Liver (tissue), 3 donors: Measurements from ENCODE around the gene CNTLN.

Experiments
- GABPA ChIP-seq, 2 donors: IDR thresholded peaks in 1 of 2; conservative IDR thresholded peaks in 1 of 2; 2 replicates each; pipeline ENCODE4 v1.6.1; 2016; ENCODE audit warnings: antibody characterized with exemption in 2 of 2, mild to moderate bottlenecking in 1 of 2, moderate library complexity in 1 of 2
- HNF4G ChIP-seq: IDR thresholded peaks from 2 replicates; pipeline ENCODE4 v1.6.1; 2016; ENCODE audit warnings: antibody characterized with exemption
- JUND ChIP-seq, 2 donors: IDR thresholded peaks; 2 replicates each; pipeline ENCODE4 v1.6.1; 2016; ENCODE audit warnings: antibody characterized with exemption in 2 of 2
- RAD21 ChIP-seq, 2 donors: IDR thresholded peaks; 2 replicates each; pipeline ENCODE4 v1.6.1; 2016; ENCODE audit warnings: antibody characterized with exemption in 2 of 2, mild to moderate bottlenecking in 2 of 2
- RXRA ChIP-seq, 2 donors: IDR thresholded peaks; 2 replicates each; pipeline ENCODE4 v1.6.1; 2017 to 2018; ENCODE audit warnings: antibody characterized with exemption in 2 of 2, mild to moderate bottlenecking in 1 of 2
- SP1 ChIP-seq: IDR thresholded peaks from 2 replicates; pipeline ENCODE4 v1.6.1; 2018; ENCODE audit warnings: antibody characterized with exemption, mild to moderate bottlenecking
- TAF1 ChIP-seq: conservative IDR thresholded peaks from 2 replicates; pipeline ENCODE4 v1.6.1; 2016; ENCODE audit warnings: antibody characterized with exemption, mild to moderate bottlenecking
- TF ChIP-seq, protein P1 (sequence below): fragments of 150-350 bp; IDR thresholded peaks from 2 replicates; pipeline ENCODE4 v1.5.1; 2017; ENCODE audit warnings: improper control_type of control experiment, low read depth, low read length; ENCODE audit not compliant: missing input control
- TF ChIP-seq, protein P2 (sequence below): IDR thresholded peaks from 2 replicates; pipeline ENCODE4 v1.6.1; 2016; ENCODE audit warnings: antibody characterized with exemption
- TF ChIP-seq, protein P3 (sequence below): IDR thresholded peaks from 2 replicates; pipeline ENCODE4 v1.6.1; 2016; ENCODE audit warnings: antibody characterized with exemption
- TF ChIP-seq, protein P4 (sequence below): IDR thresholded peaks from 2 replicates; pipeline ENCODE4 v1.6.1; 2016; ENCODE audit warnings: antibody characterized with exemption, mild to moderate bottlenecking
- TF ChIP-seq, protein P5 (sequence below): IDR thresholded peaks from 2 replicates; pipeline ENCODE4 v1.6.1; 2016; ENCODE audit warnings: antibody characterized with exemption
- donor health status: healthy.
- donor health status: healthy.

DNA sequence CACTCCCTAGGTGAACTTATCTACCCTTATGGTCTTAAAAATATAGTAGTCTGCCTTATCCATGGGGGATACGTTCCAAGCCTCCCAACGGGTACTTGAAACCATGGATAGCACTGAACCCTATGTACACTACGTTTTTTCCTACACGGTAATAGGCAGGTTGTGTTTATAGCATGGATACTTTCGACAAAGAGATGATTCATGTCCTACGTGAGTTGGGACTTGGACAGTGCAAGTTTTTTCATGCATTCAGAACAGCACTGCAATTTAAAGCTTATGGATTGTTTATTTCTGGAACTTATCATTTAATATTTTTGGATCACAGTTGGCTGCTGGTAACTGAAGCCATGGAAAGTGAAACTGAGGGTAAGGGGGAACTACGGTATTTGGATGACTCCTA lies 88.1 kb downstream of the CNTLN start:
- TF ChIP-seq, protein P1, sequence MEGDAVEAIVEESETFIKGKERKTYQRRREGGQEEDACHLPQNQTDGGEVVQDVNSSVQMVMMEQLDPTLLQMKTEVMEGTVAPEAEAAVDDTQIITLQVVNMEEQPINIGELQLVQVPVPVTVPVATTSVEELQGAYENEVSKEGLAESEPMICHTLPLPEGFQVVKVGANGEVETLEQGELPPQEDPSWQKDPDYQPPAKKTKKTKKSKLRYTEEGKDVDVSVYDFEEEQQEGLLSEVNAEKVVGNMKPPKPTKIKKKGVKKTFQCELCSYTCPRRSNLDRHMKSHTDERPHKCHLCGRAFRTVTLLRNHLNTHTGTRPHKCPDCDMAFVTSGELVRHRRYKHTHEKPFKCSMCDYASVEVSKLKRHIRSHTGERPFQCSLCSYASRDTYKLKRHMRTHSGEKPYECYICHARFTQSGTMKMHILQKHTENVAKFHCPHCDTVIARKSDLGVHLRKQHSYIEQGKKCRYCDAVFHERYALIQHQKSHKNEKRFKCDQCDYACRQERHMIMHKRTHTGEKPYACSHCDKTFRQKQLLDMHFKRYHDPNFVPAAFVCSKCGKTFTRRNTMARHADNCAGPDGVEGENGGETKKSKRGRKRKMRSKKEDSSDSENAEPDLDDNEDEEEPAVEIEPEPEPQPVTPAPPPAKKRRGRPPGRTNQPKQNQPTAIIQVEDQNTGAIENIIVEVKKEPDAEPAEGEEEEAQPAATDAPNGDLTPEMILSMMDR: no peak
- TF ChIP-seq JUND (IDR thresholded peaks at IDR 0.05) (no peak), SP1 (no peak), RAD21 (IDR thresholded peaks at IDR 0.05) (no peak), RXRA (IDR thresholded peaks at IDR 0.05) (no peak), GABPA (IDR thresholded peaks at IDR 0.05 in 1 of 2, conservative IDR thresholded peaks at IDR 0.05 in 1 of 2) (no peak), TAF1 (no peak), HNF4G (no peak)
- TF ChIP-seq, protein P2, sequence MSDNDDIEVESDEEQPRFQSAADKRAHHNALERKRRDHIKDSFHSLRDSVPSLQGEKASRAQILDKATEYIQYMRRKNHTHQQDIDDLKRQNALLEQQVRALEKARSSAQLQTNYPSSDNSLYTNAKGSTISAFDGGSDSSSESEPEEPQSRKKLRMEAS: no peak
- TF ChIP-seq, protein P3, sequence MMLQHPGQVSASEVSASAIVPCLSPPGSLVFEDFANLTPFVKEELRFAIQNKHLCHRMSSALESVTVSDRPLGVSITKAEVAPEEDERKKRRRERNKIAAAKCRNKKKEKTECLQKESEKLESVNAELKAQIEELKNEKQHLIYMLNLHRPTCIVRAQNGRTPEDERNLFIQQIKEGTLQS: no peak
- TF ChIP-seq, protein P4, sequence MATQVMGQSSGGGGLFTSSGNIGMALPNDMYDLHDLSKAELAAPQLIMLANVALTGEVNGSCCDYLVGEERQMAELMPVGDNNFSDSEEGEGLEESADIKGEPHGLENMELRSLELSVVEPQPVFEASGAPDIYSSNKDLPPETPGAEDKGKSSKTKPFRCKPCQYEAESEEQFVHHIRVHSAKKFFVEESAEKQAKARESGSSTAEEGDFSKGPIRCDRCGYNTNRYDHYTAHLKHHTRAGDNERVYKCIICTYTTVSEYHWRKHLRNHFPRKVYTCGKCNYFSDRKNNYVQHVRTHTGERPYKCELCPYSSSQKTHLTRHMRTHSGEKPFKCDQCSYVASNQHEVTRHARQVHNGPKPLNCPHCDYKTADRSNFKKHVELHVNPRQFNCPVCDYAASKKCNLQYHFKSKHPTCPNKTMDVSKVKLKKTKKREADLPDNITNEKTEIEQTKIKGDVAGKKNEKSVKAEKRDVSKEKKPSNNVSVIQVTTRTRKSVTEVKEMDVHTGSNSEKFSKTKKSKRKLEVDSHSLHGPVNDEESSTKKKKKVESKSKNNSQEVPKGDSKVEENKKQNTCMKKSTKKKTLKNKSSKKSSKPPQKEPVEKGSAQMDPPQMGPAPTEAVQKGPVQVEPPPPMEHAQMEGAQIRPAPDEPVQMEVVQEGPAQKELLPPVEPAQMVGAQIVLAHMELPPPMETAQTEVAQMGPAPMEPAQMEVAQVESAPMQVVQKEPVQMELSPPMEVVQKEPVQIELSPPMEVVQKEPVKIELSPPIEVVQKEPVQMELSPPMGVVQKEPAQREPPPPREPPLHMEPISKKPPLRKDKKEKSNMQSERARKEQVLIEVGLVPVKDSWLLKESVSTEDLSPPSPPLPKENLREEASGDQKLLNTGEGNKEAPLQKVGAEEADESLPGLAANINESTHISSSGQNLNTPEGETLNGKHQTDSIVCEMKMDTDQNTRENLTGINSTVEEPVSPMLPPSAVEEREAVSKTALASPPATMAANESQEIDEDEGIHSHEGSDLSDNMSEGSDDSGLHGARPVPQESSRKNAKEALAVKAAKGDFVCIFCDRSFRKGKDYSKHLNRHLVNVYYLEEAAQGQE: no peak
- TF ChIP-seq, protein P5, sequence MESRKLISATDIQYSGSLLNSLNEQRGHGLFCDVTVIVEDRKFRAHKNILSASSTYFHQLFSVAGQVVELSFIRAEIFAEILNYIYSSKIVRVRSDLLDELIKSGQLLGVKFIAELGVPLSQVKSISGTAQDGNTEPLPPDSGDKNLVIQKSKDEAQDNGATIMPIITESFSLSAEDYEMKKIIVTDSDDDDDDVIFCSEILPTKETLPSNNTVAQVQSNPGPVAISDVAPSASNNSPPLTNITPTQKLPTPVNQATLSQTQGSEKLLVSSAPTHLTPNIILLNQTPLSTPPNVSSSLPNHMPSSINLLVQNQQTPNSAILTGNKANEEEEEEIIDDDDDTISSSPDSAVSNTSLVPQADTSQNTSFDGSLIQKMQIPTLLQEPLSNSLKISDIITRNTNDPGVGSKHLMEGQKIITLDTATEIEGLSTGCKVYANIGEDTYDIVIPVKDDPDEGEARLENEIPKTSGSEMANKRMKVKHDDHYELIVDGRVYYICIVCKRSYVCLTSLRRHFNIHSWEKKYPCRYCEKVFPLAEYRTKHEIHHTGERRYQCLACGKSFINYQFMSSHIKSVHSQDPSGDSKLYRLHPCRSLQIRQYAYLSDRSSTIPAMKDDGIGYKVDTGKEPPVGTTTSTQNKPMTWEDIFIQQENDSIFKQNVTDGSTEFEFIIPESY: no peak
